Measurements from ENCODE around the gene FITM1. TPM values are rescaled to one million over a fixed set of nuclear protein-coding genes. Genes with fewer than 3 reads are reported as not detected.
A peak's percentile ranks its signal among the peaks of the same experiment; 100 is the strongest.

Gene FITM1
- total and polyA plus RNA-seq, 2 donors (not counting 3 experiments of a cell fraction or from before 2014, with no cell fraction given), result 0.54 TPM; not detected in 1

DNA sequence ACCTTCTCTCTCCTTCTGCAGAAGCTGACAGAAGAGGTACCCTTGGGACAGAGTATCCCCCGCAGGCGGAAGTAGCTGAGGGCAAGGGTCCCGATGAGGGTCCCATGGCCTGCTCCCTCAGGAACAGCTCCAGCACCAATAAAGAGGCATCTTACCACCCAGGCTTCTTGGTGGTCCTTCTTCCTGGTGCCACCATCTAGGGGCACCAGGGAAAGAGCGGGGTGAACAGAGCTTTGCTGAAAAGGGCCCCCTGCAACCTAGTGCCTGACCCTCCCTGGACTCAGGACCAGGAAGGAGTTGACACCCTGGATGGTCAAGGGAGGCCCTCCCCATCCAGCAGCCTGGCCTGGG lies 30.0 kb downstream of the FITM1 start:
- Histone ChIP-seq H3K27me3 (ENCODE audit: control insufficient read depth in 2 of 2, insufficient read depth in 2 of 2, low read length in 2 of 2) (no peaks in the 10 kb centered on the region), H3K4me3 (replicated peaks in 1 of 3; ENCODE audit: insufficient read depth in 1 of 3, low read depth in 1 of 3, low read length in 3 of 3) (no peak overlapping the region), H3K36me3 (ENCODE audit: control insufficient read depth in 2 of 2, extremely low read depth in 1 of 2, insufficient read depth in 2 of 2, low read length in 2 of 2) (peaks cover 29 to 58% of the 10 kb centered on the region in 2 experiments), H4K20me1 (replicated peaks; ENCODE audit: control insufficient read depth, extremely low read depth, insufficient read depth, low read length) (no peaks in the 10 kb centered on the region), H3K9ac (replicated peaks; ENCODE audit: extremely low read depth, insufficient read depth, low read length) (no peak overlapping the region), H2AFZ (ENCODE audit: low read depth, low read length) (no peak overlapping the region), H3K79me2 (ENCODE audit: control insufficient read depth, insufficient read depth, low read length) (peaks cover 9% of the 10 kb centered on the region), H3K9me1 (replicated peaks; ENCODE audit: control insufficient read depth, extremely low read depth, insufficient read depth, low read length) (no peaks in the 10 kb centered on the region), H3K4me2 (ENCODE audit: insufficient read depth, low read length) (no peak overlapping the region), H3K4me1 (ENCODE audit: control insufficient read depth, extremely low read depth, insufficient read depth, low read length) (peaks cover 16% of the 10 kb centered on the region), H3K27ac (ENCODE audit: insufficient read depth, low read depth, low read length) (no peak overlapping the region), H3K9me3 (replicated peaks; ENCODE audit: control insufficient read depth, insufficient read depth, low read length) (no peaks in the 10 kb centered on the region)
- DNase-seq (ENCODE audit: low read depth, low spot score), result no peak
- FAIRE-seq, result no peak
- intact Hi-C loops (cut with micrococcal nuclease) (loop anchor here (2.0 kb wide), 3 partner anchors 28 to 146 kb away; partner anchors contain the start of gene IPO4), dilution Hi-C loops (cut with MboI; ENCODE audit: extremely low pct_ligation_motif_present, low sequenced_read_pairs) (no loop called here)
- ChIA-PET POLR2A (interaction anchor here (1.0 to 1.6 kb wide), 3 partner anchors 15 to 25 kb away, joined by 3 to 6 read pairs (median 3); partner anchors contain the start of gene EMC9), CTCF (interaction anchor here (1.1 to 3.4 kb wide), 21 partner anchors 11 to 148 kb away, joined by 3 to 63 read pairs (median 9); partner anchors contain the start of genes CIDEB, DCAF11, EMC9 and LTB4R2)
- TF ChIP-seq FOS (IDR thresholded peaks at IDR 0.05; ENCODE audit: borderline replicate concordance, insufficient read depth, low read length), result no peak
- TF ChIP-seq POLR2AphosphoS5 (IDR thresholded peaks at IDR 0.05; ENCODE audit: insufficient read depth, low read depth, low read length), result no peak
- no peak for TF ChIP-seq MYC (IDR thresholded peaks at IDR 0.05; ENCODE audit: low read depth, low read length)
- TF ChIP-seq JUN (IDR thresholded peaks at IDR 0.05; ENCODE audit: borderline replicate concordance, insufficient read depth, insufficient read length, low read depth), result no peak
- no TSS peak for BruUV-seq (replicated peaks)

- peak within 1 kb of the TSS; percentile 78 for H3K9ac ChIP-seq (replicated peaks; ENCODE audit: extremely low read depth, insufficient read depth, low read length)
- dilution Hi-C loops (cut with MboI; ENCODE audit: extremely low pct_ligation_motif_present, low sequenced_read_pairs), result no loop called here
- H3K4me3 ChIP-seq (replicated peaks in 1 of 3; ENCODE audit: insufficient read depth in 1 of 3, low read depth in 1 of 3, low read length in 3 of 3), result peak within 1 kb of the TSS; percentile 37 to 79 (median 67)
- no peaks in the 10 kb centered on the region for H3K9me3 ChIP-seq (replicated peaks; ENCODE audit: control insufficient read depth, insufficient read depth, low read length)
- peak; percentile 95 to 97 for TF ChIP-seq CTCF (IDR thresholded peaks at IDR 0.05; ENCODE audit: extremely low read depth in 1 of 2, insufficient read depth in 1 of 2, low read depth in 1 of 2, low read length in 2 of 2)
- peak; percentile 88 for TF ChIP-seq POLR2A (IDR thresholded peaks at IDR 0.05; ENCODE audit: low read depth, low read length)
- TF ChIP-seq GATA2 (IDR thresholded peaks at IDR 0.05; ENCODE audit: insufficient read depth, insufficient read length, low read depth, low read length), result no peak
- TF ChIP-seq JUN (IDR thresholded peaks at IDR 0.05; ENCODE audit: borderline replicate concordance, insufficient read depth, insufficient read length, low read depth), result no peak
- TF ChIP-seq, protein P1, sequence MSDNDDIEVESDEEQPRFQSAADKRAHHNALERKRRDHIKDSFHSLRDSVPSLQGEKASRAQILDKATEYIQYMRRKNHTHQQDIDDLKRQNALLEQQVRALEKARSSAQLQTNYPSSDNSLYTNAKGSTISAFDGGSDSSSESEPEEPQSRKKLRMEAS (IDR thresholded peaks at IDR 0.05; ENCODE audit: insufficient read depth, insufficient read length), result peak; percentile 93
- TF ChIP-seq POLR2AphosphoS5 (IDR thresholded peaks at IDR 0.05; ENCODE audit: insufficient read depth, low read depth, low read length), result peak; percentile 68
- TF ChIP-seq FOS (IDR thresholded peaks at IDR 0.05; ENCODE audit: borderline replicate concordance, insufficient read depth, low read length), result no peak
- peak; percentile 58 for TF ChIP-seq MYC (IDR thresholded peaks at IDR 0.05; ENCODE audit: low read depth, low read length)
- TF ChIP-seq EZH2 (IDR thresholded peaks at IDR 0.05; ENCODE audit: borderline replicate concordance, low read depth, low read length, severe bottlenecking), result no peak
- CTCF ChIA-PET, result interaction anchor here (0.5 to 3.4 kb wide), 36 partner anchors 10 to 187 kb away, joined by 3 to 63 read pairs (median 5); partner anchors contain the start of genes CARMIL3, CHMP4A, CIDEB and DCAF11
- H3K79me2 ChIP-seq (ENCODE audit: control insufficient read depth, insufficient read depth, low read length), result peaks cover 9% of the 10 kb centered on the region
- H3K9me1 ChIP-seq (replicated peaks; ENCODE audit: control insufficient read depth, extremely low read depth, insufficient read depth, low read length), result no peaks in the 10 kb centered on the region
- peak within 1 kb of the TSS; percentile 78 for H3K27ac ChIP-seq (ENCODE audit: insufficient read depth, low read depth, low read length)
- H2AFZ ChIP-seq (ENCODE audit: low read depth, low read length), result peak within 1 kb of the TSS; percentile 65
- no peaks in the 10 kb centered on the region for H3K27me3 ChIP-seq (ENCODE audit: control insufficient read depth in 2 of 2, insufficient read depth in 2 of 2, low read length in 2 of 2)
- POLR2A ChIA-PET, result interaction anchor here (1.0 to 1.6 kb wide), 3 partner anchors 15 to 24 kb away, joined by 3 to 6 read pairs (median 3); partner anchors contain the start of gene EMC9
- DNase-seq (ENCODE audit: low read depth, low spot score) (peak; percentile 97), FAIRE-seq (peak; percentile 95)
- BruUV-seq (replicated peaks), result TSS peak; percentile 41
- H3K36me3 ChIP-seq (ENCODE audit: control insufficient read depth in 2 of 2, extremely low read depth in 1 of 2, insufficient read depth in 2 of 2, low read length in 2 of 2), result peaks cover 26 to 57% of the 10 kb centered on the region in 2 experiments
- no peaks in the 10 kb centered on the region for H4K20me1 ChIP-seq (replicated peaks; ENCODE audit: control insufficient read depth, extremely low read depth, insufficient read depth, low read length)
- peak within 1 kb of the TSS; percentile 91 for H3K4me2 ChIP-seq (ENCODE audit: insufficient read depth, low read length)
- H3K4me1 ChIP-seq (ENCODE audit: control insufficient read depth, extremely low read depth, insufficient read depth, low read length), result peaks cover 16% of the 10 kb centered on the region
- intact Hi-C loops (cut with micrococcal nuclease), result loop anchor here (1.0 to 2.0 kb wide), 10 partner anchors 14 to 146 kb away; partner anchors contain the start of genes CHMP4A, DCAF11, EMC9 and IPO4
Measured at GRCh38 chr14:24160850-24161804, 30.7 kb downstream of the FITM1 start, which contains the start of gene IRF9. TSS of gene IRF9 (plus strand) at chr14:24161265. CDS start at chr14:24162145, 880 bp downstream.
